SK-N-SH (cell line): Measurements from ENCODE around the gene GCNT2. TPM values are rescaled to one million over a fixed set of nuclear protein-coding genes. Genes with fewer than 3 reads are reported as not detected.

ENCODE experiments used
- CTCF ChIA-PET: fragments of 300-600, 350-600 bp; formaldehyde crosslinking; extraction: SDS; loops from one replicate; lab custom pipeline; 2021; lab: Yijun Ruan, JAX
- POLR2A ChIA-PET: fragments of 350-600 bp; sonication (Branson Sonifier 250); formaldehyde crosslinking; extraction: SDS; loops from one replicate; lab custom pipeline; 2020; ENCODE audit warnings: antibody characterized with exemption, inconsistent platforms; lab: Yijun Ruan, JAX
- DNase-seq: peaks from one replicate; pipeline ENCODE4 v3.0.0; 2012
- H2AFZ ChIP-seq: fragments of 200-600 bp; sonication (generic); 2 replicates; pipeline ENCODE4 v1.8.1; 2016; ENCODE audit warnings: antibody characterized with exemption, mild to moderate bottlenecking, low read depth
- H3F3A ChIP-seq: fragments of 200-600 bp; sonication (generic); replicated peaks from 2 replicates; pipeline ENCODE3; 2016; ENCODE audit warnings: antibody characterized with exemption, mild to moderate bottlenecking; ENCODE audit not compliant: insufficient read depth
- H3K27ac ChIP-seq, 2 experiments: fragments of 200-500 bp in 1 of 2; fragments of 200-600 bp in 1 of 2; sonication (Bioruptor generic) in 1 of 2; sonication (generic), shearing (Covaris generic) in 1 of 2; 2 replicates each; pipeline versions ENCODE4 v1.5.1 to v1.6.1; 2014 to 2016; ENCODE audit warnings: low read depth in 2 of 2, inconsistent platforms in 1 of 2, low read length in 1 of 2, mild to moderate bottlenecking in 1 of 2, mixed read lengths in 1 of 2
- H3K27me3 ChIP-seq: fragments of 200-600 bp; sonication (generic), shearing (Covaris generic); 2 replicates; pipeline ENCODE4 v1.6.1; 2016; ENCODE audit warnings: mixed run types; ENCODE audit not compliant: insufficient read depth
- H3K36me3 ChIP-seq, 2 experiments: fragments of 200-500 bp in 1 of 2; fragments of 200-600 bp in 1 of 2; sonication (Bioruptor generic) in 1 of 2; sonication (generic) in 1 of 2; replicated peaks in 1 of 2; 2 replicates each; pipeline versions ENCODE3 to v1.5.1; 2014 to 2016; ENCODE audit warnings: low read length in 1 of 2, mild to moderate bottlenecking in 1 of 2; ENCODE audit not compliant: insufficient read depth in 2 of 2, control insufficient read depth in 1 of 2
- H3K4me1 ChIP-seq, 2 experiments: fragments of 200-500 bp in 1 of 2; fragments of 200-600 bp in 1 of 2; sonication (Bioruptor generic) in 1 of 2; sonication (generic), shearing (Covaris generic) in 1 of 2; 2 replicates each; pipeline versions ENCODE4 v1.5.1 to v1.6.1; 2014 to 2016; ENCODE audit warnings: low read depth in 1 of 2, low read length in 1 of 2, mixed run types in 1 of 2; ENCODE audit not compliant: insufficient read depth in 2 of 2, control insufficient read depth in 1 of 2
- H3K4me2 ChIP-seq: fragments of 200-600 bp; sonication (generic), shearing (Covaris generic); 2 replicates; pipeline ENCODE4 v1.6.1; 2017; ENCODE audit warnings: mixed run types
- H3K4me3 ChIP-seq, 2 experiments: fragments of 200-500 bp in 1 of 2; fragments of 200-600 bp in 1 of 2; sonication (Bioruptor generic) in 1 of 2; sonication (generic), shearing (Covaris generic) in 1 of 2; 2 replicates each; pipeline versions ENCODE4 v1.5.1 to v1.8.1; 2014 to 2016; ENCODE audit warnings: low read depth in 2 of 2, inconsistent platforms in 1 of 2, low read length in 1 of 2, mild to moderate bottlenecking in 1 of 2, mixed read lengths in 1 of 2, moderate library complexity in 1 of 2
- H3K79me2 ChIP-seq: fragments of 200-600 bp; sonication (generic); 2 replicates; pipeline ENCODE4 v1.8.1; 2017; ENCODE audit warnings: mild to moderate bottlenecking; ENCODE audit not compliant: insufficient read depth
- H3K9ac ChIP-seq: fragments of 200-600 bp; sonication (generic); 2 replicates; pipeline ENCODE4 v1.6.1; 2017; ENCODE audit warnings: mixed run types
- H3K9me2 ChIP-seq: fragments of 200-600 bp; sonication (generic); 2 replicates; pipeline ENCODE4 v1.6.1; 2017; ENCODE audit warnings: mixed run types
- H3K9me3 ChIP-seq: fragments of 200-600 bp; sonication (generic); 2 replicates; pipeline ENCODE4 v1.6.1; 2017; ENCODE audit warnings: mixed run types, mild to moderate bottlenecking, moderate library complexity
- H4K20me1 ChIP-seq: fragments of 200-600 bp; sonication (generic); 2 replicates; pipeline ENCODE4 v1.6.1; 2017; ENCODE audit warnings: mild to moderate bottlenecking, mixed run types; ENCODE audit not compliant: insufficient read depth
- ELF1 ChIP-seq: IDR thresholded peaks from 2 replicates; pipeline ENCODE4 v1.4.0; 2012
- FOSL2 ChIP-seq: IDR thresholded peaks from 2 replicates; pipeline ENCODE4 v1.4.0; 2012; ENCODE audit warnings: low read depth, mild to moderate bottlenecking, moderate library complexity, borderline replicate concordance
- FOXJ3 ChIP-seq: sonication (generic); formaldehyde crosslinking; IDR thresholded peaks from 2 replicates; pipeline ENCODE4 v1.5.1; 2020; ENCODE audit warnings: mild to moderate bottlenecking, missing genetic modification reagents
- FOXM1 ChIP-seq: IDR thresholded peaks from 2 replicates; pipeline ENCODE4 v1.4.0; 2012; ENCODE audit warnings: low read depth, mild to moderate bottlenecking
- GATA2 ChIP-seq: sonication (generic); formaldehyde crosslinking; IDR thresholded peaks from 2 replicates; pipeline ENCODE4 v1.5.0; 2020; ENCODE audit warnings: mild to moderate bottlenecking, missing genetic modification reagents
- JUND ChIP-seq: IDR thresholded peaks from 2 replicates; pipeline ENCODE4 v1.4.0; 2012
- NRF1 ChIP-seq: IDR thresholded peaks from 2 replicates; pipeline ENCODE4 v1.6.1; 2012; ENCODE audit warnings: low read depth, mild to moderate bottlenecking, low read length
- RXRA ChIP-seq: IDR thresholded peaks from 2 replicates; pipeline ENCODE4 v1.4.0; 2012; ENCODE audit warnings: low read depth, mild to moderate bottlenecking, borderline replicate concordance
- SIN3A ChIP-seq: IDR thresholded peaks from 2 replicates; pipeline ENCODE4 v1.6.1; 2012; ENCODE audit warnings: low read depth, mild to moderate bottlenecking, low read length, moderate library complexity, borderline replicate concordance
- TCF12 ChIP-seq: IDR thresholded peaks from 2 replicates; pipeline ENCODE4 v1.4.0; 2012
- TEAD4 ChIP-seq: IDR thresholded peaks from 2 replicates; pipeline ENCODE4 v1.4.0; 2012; ENCODE audit warnings: mild to moderate bottlenecking, borderline replicate concordance; ENCODE audit not compliant: insufficient read depth
- WGBS: methylation state at CpG from one replicate; pipeline ENCODE4 v1.1.6; 2017; ENCODE audit warnings: low lambda C conversion rate; 5-methylcytosine and 5-hydroxymethylcytosine counted together
- polyA plus RNA-seq, 3 experiments: library from polyadenylated mRNA; depleted of rRNA; stranded (reverse); fragments of >200 nt; gene quantifications; 2 replicates each; pipeline ENCODE4 v1.2.3, GENCODE V29; 2012
- TF ChIP-seq, protein P1 (sequence below): IDR thresholded peaks from 2 replicates; pipeline ENCODE4 v1.6.1; 2012; ENCODE audit warnings: mild to moderate bottlenecking, low read depth, low read length, moderate library complexity
- TF ChIP-seq, protein P2 (sequence below): fragments of 200-600 bp; sonication (generic); IDR thresholded peaks from 2 replicates; pipeline ENCODE4 v1.6.1; 2017; ENCODE audit warnings: antibody characterized with exemption, mild to moderate bottlenecking, moderate library complexity

The GCNT2 gene
- polyA plus RNA-seq, 1 of the 3 experiments (the other 2 are of a cell fraction), result 0.13 TPM

DNA sequence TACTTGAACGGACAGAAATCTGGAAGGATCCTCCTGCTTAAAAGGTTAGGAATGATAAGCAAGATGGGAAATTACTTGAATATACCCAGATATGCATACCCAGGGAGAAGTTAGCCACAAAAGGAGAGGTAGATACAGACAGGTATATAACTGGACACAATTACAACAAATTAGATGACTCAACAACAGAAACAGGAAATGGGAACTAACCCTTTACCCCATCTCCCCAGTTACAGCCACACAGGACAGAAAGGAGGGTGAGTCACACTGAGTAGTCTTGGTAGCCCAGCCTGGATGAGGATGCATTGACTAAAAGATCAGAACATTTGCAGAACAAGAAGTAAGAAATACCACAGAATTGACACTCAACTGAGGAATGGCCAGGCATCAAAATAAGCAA is 112.1 kb downstream of the GCNT2 start:
- 0 out of 4 replicates have a peak, but pooled peaks cover 0 to 5% of the 10 kb centered on the region in 2 experiments for H3K4me1 ChIP-seq
- peak overlapping the region in 1 of 2 experiments; percentile 60; a peak in 2 of 4 replicates for H3K27ac ChIP-seq
- no peaks in the 10 kb centered on the region for H3K9me3 ChIP-seq
- H3K4me2 ChIP-seq, result peak overlapping the region; percentile 45; the same call in 1 of the 2 replicates
- H3F3A ChIP-seq, result peaks cover 4% of the 10 kb centered on the region
- no peaks in the 10 kb centered on the region for H3K27me3 ChIP-seq
- H3K4me3 ChIP-seq, result no peak overlapping the region
- H2AFZ ChIP-seq, result no peak overlapping the region
- no peaks in the 10 kb centered on the region for H4K20me1 ChIP-seq
- 67% methylated on average over 1 of the region's 1 CpG for WGBS
- ChIA-PET CTCF (no interaction called here), POLR2A (no interaction called here)
- no peak for DNase-seq
- H3K9me2 ChIP-seq, result 0 out of 2 replicates have a peak, but pooled peaks cover 3% of the 10 kb centered on the region
- H3K36me3 ChIP-seq, result no peaks in the 10 kb centered on the region
- TF ChIP-seq FOSL2, result peak; percentile 76; the same call in 1 of the 2 replicates
- no peak for TF ChIP-seq GATA2
- 0 out of 2 replicates have a peak, but pooled peaks have one; percentile 30 for TF ChIP-seq ELF1
- no peak for TF ChIP-seq TEAD4
- peak; percentile 60; the same call in 1 of the 2 replicates for TF ChIP-seq TCF12
- peak; percentile 63 for TF ChIP-seq JUND
- no peaks in the 10 kb centered on the region for H3K79me2 ChIP-seq
- H3K9ac ChIP-seq, result no peak overlapping the region

- no peak for DNase-seq
- whole genome bisulfite sequencing, result 90% methylated on average over 6 of the region's 8 CpGs
- no peaks in the 10 kb centered on the region for H3K9me3 ChIP-seq
Measured at GRCh38 chr6:10640412-10640811, 119.3 kb downstream of the GCNT2 start.

More at GRCh38 chr6:10640412-10640811, 119.3 kb downstream of the GCNT2 start:
- TF ChIP-seq SIN3A, result no peak
- TF ChIP-seq TEAD4, result no peak
- TF ChIP-seq RXRA, result no peak
- no peak for TF ChIP-seq FOXM1
- TF ChIP-seq, protein P1, sequence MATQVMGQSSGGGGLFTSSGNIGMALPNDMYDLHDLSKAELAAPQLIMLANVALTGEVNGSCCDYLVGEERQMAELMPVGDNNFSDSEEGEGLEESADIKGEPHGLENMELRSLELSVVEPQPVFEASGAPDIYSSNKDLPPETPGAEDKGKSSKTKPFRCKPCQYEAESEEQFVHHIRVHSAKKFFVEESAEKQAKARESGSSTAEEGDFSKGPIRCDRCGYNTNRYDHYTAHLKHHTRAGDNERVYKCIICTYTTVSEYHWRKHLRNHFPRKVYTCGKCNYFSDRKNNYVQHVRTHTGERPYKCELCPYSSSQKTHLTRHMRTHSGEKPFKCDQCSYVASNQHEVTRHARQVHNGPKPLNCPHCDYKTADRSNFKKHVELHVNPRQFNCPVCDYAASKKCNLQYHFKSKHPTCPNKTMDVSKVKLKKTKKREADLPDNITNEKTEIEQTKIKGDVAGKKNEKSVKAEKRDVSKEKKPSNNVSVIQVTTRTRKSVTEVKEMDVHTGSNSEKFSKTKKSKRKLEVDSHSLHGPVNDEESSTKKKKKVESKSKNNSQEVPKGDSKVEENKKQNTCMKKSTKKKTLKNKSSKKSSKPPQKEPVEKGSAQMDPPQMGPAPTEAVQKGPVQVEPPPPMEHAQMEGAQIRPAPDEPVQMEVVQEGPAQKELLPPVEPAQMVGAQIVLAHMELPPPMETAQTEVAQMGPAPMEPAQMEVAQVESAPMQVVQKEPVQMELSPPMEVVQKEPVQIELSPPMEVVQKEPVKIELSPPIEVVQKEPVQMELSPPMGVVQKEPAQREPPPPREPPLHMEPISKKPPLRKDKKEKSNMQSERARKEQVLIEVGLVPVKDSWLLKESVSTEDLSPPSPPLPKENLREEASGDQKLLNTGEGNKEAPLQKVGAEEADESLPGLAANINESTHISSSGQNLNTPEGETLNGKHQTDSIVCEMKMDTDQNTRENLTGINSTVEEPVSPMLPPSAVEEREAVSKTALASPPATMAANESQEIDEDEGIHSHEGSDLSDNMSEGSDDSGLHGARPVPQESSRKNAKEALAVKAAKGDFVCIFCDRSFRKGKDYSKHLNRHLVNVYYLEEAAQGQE, result no peak
- TF ChIP-seq, protein P2, sequence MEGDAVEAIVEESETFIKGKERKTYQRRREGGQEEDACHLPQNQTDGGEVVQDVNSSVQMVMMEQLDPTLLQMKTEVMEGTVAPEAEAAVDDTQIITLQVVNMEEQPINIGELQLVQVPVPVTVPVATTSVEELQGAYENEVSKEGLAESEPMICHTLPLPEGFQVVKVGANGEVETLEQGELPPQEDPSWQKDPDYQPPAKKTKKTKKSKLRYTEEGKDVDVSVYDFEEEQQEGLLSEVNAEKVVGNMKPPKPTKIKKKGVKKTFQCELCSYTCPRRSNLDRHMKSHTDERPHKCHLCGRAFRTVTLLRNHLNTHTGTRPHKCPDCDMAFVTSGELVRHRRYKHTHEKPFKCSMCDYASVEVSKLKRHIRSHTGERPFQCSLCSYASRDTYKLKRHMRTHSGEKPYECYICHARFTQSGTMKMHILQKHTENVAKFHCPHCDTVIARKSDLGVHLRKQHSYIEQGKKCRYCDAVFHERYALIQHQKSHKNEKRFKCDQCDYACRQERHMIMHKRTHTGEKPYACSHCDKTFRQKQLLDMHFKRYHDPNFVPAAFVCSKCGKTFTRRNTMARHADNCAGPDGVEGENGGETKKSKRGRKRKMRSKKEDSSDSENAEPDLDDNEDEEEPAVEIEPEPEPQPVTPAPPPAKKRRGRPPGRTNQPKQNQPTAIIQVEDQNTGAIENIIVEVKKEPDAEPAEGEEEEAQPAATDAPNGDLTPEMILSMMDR, result no peak
- no peak for TF ChIP-seq GATA2
- TF ChIP-seq ELF1, result no peak
- no peak for TF ChIP-seq NRF1
- no peak for TF ChIP-seq FOXJ3 (CRISPR knock-in tag)
- TF ChIP-seq, all 33 proteins: peak for 0
- CTCF ChIA-PET, result no interaction called here
- Histone ChIP-seq H3K27ac (no peak overlapping the region), H2AFZ (no peak overlapping the region), H3K4me3 (no peak overlapping the region), H3K4me2 (no peak overlapping the region), H3K4me1 (no peaks in the 10 kb centered on the region), H3K36me3 (peaks cover 0 to 4% of the 10 kb centered on the region in 2 experiments), H3K9me2 (0 out of 2 replicates have a peak, but pooled peaks cover 3% of the 10 kb centered on the region), H3K79me2 (no peaks in the 10 kb centered on the region), H3K9ac (no peak overlapping the region), H3F3A (no peaks in the 10 kb centered on the region), H4K20me1 (no peaks in the 10 kb centered on the region), H3K27me3 (no peaks in the 10 kb centered on the region)
- POLR2A ChIA-PET, result no interaction called here
